GM19397 (cell line): ENCODE data around the gene ALDH3A2.
"Not testable (repeated sequence)": the region's sequence is repeated elsewhere in the genome, so short reads cannot be mapped to it uniquely, and the experiment has no call there.

ENCODE experiments used
- ATAC-seq: cut with Tn5 transposase; IDR thresholded peaks from one replicate; pipeline ENCODE4 v1.9.1; 2021; ENCODE audit warnings: mild to moderate bottlenecking, moderate library complexity; ENCODE audit not compliant: unreplicated experiment

The ALDH3A2 gene

GRCh38 chr17:19677736-19678379, 29.3 kb downstream of the ALDH3A2 start:
- no peak for ATAC-seq

GRCh38 chr17:19678581-19679453, 30.3 kb downstream of the ALDH3A2 start:
- no peak for ATAC-seq

GRCh38 chr17:19683117-19683516, 34.6 kb downstream of the ALDH3A2 start:
- no peak for ATAC-seq

GRCh38 chr17:19684909-19685580, 36.5 kb downstream of the ALDH3A2 start:
- not testable (repeated sequence) for ATAC-seq

- ATAC-seq: no peak
These were observed 38.0 kb downstream of the ALDH3A2 start for GRCh38 chr17:19686400-19687090.

- ATAC-seq: no peak
These were observed 53.7 kb downstream of the ALDH3A2 start for GRCh38 chr17:19702217-19702641.

GRCh38 chr17:19703106-19703827, 54.7 kb downstream of the ALDH3A2 start:
- ATAC-seq: no peak

- ATAC-seq: no peak
These were observed 55.5 kb downstream of the ALDH3A2 start for GRCh38 chr17:19703828-19704613.

- no peak for ATAC-seq
These were observed 56.6 kb downstream of the ALDH3A2 start for GRCh38 chr17:19705201-19705600.

GRCh38 chr17:19705771-19706770, 57.5 kb downstream of the ALDH3A2 start:
- no peak for ATAC-seq

- ATAC-seq: no peak
These were observed 58.5 kb downstream of the ALDH3A2 start for GRCh38 chr17:19706791-19707727.

- no peak for ATAC-seq
These were observed 59.2 kb downstream of the ALDH3A2 start for GRCh38 chr17:19707728-19708221.

- ATAC-seq: no peak
These were observed 60.1 kb downstream of the ALDH3A2 start for GRCh38 chr17:19708431-19709175.

- ATAC-seq: no peak
These were observed 61.3 kb downstream of the ALDH3A2 start for GRCh38 chr17:19709841-19710240.

GRCh38 chr17:19712436-19713004, 64.0 kb downstream of the ALDH3A2 start:
- no peak for ATAC-seq

- ATAC-seq: no peak
These were observed 64.9 kb downstream of the ALDH3A2 start for GRCh38 chr17:19713462-19713861.
